Gastrocnemius medialis (tissue), 4 donors: ENCODE measurements around the gene CDK2AP2.

ENCODE experiments used
- CTCF ChIP-seq, 5 experiments: fragments of 450-650 bp in 3 of 5; fragments of 200-600 bp in 2 of 5; sonication (generic) in 2 of 5; IDR thresholded peaks in 4 of 5; conservative IDR thresholded peaks in 1 of 5; 1 replicate in 4 of 5; 2 replicates in 1 of 5; pipeline ENCODE4 v1.5.1; 2016 to 2019; ENCODE audit warnings: antibody characterized with exemption in 5 of 5, mild to moderate bottlenecking in 3 of 5, moderate library complexity in 3 of 5
- POLR2A ChIP-seq, 2 donors: fragments of 450-650 bp; IDR thresholded peaks; one replicate each; pipeline ENCODE4 v1.6.1; 2017; ENCODE audit warnings: antibody characterized with exemption in 2 of 2, mild to moderate bottlenecking in 2 of 2, moderate library complexity in 2 of 2

DNA sequence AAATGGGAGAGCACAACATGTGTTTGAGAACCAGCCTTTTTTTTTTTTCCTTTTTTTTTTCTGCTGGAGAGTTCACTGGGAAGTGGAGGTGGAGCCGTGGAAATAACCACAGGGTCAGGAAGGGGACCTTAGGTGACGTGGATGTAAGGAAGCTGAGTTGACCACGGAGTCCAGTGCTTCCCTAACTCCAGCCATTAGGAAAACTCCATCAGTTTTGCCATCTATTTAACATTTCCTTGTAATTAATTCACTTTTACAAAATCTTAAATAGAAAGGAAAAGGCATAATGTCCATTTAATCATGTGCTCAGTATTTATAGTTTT is 2.0 kb upstream of the CDK2AP2 start:
- TF ChIP-seq CTCF (IDR thresholded peaks at IDR 0.05 in 4 of 5, conservative IDR thresholded peaks at IDR 0.05 in 1 of 5) (no peak), POLR2A (IDR thresholded peaks at IDR 0.05) (no peak)
